Measurements from ENCODE around the gene ZNF410. TPM values are rescaled to one million over a fixed set of nuclear protein-coding genes. Genes with fewer than 3 reads are reported as not detected.

Gene ZNF410
- total and polyA plus RNA-seq, 2 of the 8 experiments (the other 6 are each of a cell fraction or from before 2014, with no cell fraction given): 11.2 to 18.9 TPM

DNA sequence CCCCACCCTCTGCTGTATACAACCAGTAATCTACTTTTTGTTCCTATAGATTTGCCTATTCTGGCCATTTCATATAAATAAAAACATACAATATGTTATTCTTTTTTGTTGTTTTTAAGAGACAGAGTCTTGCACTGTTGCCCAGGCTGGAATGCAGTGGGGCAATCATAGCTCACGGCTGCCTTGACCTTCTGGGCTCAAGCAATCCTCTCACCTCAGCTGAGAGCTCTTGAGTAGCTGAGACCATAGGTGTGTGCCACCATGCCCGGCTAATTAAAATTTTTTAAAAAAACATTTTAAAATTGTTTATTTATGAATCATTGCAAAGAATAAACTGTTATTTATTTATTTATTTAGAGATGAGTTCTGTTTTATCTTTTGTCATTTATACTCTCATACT is 23.4 kb upstream of the ZNF410 start (continued):
- TF ChIP-seq, protein P1, sequence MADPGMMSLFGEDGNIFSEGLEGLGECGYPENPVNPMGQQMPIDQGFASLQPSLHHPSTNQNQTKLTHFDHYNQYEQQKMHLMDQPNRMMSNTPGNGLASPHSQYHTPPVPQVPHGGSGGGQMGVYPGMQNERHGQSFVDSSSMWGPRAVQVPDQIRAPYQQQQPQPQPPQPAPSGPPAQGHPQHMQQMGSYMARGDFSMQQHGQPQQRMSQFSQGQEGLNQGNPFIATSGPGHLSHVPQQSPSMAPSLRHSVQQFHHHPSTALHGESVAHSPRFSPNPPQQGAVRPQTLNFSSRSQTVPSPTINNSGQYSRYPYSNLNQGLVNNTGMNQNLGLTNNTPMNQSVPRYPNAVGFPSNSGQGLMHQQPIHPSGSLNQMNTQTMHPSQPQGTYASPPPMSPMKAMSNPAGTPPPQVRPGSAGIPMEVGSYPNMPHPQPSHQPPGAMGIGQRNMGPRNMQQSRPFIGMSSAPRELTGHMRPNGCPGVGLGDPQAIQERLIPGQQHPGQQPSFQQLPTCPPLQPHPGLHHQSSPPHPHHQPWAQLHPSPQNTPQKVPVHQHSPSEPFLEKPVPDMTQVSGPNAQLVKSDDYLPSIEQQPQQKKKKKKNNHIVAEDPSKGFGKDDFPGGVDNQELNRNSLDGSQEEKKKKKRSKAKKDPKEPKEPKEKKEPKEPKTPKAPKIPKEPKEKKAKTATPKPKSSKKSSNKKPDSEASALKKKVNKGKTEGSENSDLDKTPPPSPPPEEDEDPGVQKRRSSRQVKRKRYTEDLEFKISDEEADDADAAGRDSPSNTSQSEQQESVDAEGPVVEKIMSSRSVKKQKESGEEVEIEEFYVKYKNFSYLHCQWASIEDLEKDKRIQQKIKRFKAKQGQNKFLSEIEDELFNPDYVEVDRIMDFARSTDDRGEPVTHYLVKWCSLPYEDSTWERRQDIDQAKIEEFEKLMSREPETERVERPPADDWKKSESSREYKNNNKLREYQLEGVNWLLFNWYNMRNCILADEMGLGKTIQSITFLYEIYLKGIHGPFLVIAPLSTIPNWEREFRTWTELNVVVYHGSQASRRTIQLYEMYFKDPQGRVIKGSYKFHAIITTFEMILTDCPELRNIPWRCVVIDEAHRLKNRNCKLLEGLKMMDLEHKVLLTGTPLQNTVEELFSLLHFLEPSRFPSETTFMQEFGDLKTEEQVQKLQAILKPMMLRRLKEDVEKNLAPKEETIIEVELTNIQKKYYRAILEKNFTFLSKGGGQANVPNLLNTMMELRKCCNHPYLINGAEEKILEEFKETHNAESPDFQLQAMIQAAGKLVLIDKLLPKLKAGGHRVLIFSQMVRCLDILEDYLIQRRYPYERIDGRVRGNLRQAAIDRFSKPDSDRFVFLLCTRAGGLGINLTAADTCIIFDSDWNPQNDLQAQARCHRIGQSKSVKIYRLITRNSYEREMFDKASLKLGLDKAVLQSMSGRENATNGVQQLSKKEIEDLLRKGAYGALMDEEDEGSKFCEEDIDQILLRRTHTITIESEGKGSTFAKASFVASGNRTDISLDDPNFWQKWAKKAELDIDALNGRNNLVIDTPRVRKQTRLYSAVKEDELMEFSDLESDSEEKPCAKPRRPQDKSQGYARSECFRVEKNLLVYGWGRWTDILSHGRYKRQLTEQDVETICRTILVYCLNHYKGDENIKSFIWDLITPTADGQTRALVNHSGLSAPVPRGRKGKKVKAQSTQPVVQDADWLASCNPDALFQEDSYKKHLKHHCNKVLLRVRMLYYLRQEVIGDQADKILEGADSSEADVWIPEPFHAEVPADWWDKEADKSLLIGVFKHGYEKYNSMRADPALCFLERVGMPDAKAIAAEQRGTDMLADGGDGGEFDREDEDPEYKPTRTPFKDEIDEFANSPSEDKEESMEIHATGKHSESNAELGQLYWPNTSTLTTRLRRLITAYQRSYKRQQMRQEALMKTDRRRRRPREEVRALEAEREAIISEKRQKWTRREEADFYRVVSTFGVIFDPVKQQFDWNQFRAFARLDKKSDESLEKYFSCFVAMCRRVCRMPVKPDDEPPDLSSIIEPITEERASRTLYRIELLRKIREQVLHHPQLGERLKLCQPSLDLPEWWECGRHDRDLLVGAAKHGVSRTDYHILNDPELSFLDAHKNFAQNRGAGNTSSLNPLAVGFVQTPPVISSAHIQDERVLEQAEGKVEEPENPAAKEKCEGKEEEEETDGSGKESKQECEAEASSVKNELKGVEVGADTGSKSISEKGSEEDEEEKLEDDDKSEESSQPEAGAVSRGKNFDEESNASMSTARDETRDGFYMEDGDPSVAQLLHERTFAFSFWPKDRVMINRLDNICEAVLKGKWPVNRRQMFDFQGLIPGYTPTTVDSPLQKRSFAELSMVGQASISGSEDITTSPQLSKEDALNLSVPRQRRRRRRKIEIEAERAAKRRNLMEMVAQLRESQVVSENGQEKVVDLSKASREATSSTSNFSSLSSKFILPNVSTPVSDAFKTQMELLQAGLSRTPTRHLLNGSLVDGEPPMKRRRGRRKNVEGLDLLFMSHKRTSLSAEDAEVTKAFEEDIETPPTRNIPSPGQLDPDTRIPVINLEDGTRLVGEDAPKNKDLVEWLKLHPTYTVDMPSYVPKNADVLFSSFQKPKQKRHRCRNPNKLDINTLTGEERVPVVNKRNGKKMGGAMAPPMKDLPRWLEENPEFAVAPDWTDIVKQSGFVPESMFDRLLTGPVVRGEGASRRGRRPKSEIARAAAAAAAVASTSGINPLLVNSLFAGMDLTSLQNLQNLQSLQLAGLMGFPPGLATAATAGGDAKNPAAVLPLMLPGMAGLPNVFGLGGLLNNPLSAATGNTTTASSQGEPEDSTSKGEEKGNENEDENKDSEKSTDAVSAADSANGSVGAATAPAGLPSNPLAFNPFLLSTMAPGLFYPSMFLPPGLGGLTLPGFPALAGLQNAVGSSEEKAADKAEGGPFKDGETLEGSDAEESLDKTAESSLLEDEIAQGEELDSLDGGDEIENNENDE (IDR thresholded peaks at IDR 0.05; ENCODE audit: insufficient replicate concordance, low read length): no peak
- TF ChIP-seq, protein P2, sequence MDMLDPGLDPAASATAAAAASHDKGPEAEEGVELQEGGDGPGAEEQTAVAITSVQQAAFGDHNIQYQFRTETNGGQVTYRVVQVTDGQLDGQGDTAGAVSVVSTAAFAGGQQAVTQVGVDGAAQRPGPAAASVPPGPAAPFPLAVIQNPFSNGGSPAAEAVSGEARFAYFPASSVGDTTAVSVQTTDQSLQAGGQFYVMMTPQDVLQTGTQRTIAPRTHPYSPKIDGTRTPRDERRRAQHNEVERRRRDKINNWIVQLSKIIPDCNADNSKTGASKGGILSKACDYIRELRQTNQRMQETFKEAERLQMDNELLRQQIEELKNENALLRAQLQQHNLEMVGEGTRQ (IDR thresholded peaks at IDR 0.05; ENCODE audit: low read length): no peak
- TF ChIP-seq MAFK (IDR thresholded peaks at IDR 0.05; ENCODE audit: low read depth, low read length) (no peak), GTF2F1 (IDR thresholded peaks at IDR 0.05; ENCODE audit: borderline replicate concordance, low read depth, low read length) (no peak), TCF12 (IDR thresholded peaks at IDR 0.05; ENCODE audit: low read depth, low read length) (no peak), BRCA1 (IDR thresholded peaks at IDR 0.05; ENCODE audit: low read depth, low read length) (no peak)
- TF ChIP-seq, protein P3, sequence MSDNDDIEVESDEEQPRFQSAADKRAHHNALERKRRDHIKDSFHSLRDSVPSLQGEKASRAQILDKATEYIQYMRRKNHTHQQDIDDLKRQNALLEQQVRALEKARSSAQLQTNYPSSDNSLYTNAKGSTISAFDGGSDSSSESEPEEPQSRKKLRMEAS (IDR thresholded peaks at IDR 0.05): no peak

Measured in H1 (cell line).